Stomach (tissue), 9 donors: Measurements from ENCODE around the gene CELSR1. TPM values are rescaled to one million over a fixed set of nuclear protein-coding genes. Genes with fewer than 3 reads are reported as not detected.

Experiments
- DNase-seq, 2 donors: peaks; one replicate each; pipeline versions ENCODE4 v3.0.0 to v3.0.0-alpha.2; 2013 to 2019
- H3K27ac ChIP-seq, 5 donors: fragments of 200-600 bp in 4 of 5; sonication (generic) in 4 of 5; one replicate each; pipeline ENCODE4 v1.5.1; 2013 to 2019; ENCODE audit warnings: mild to moderate bottlenecking in 1 of 5, moderate library complexity in 1 of 5
- H3K27me3 ChIP-seq, 3 donors: fragments of 200-600 bp; sonication (generic); one replicate each; pipeline ENCODE4 v1.5.1; 2017 to 2019; ENCODE audit warnings: mixed run types in 1 of 3
- H3K36me3 ChIP-seq, 4 donors: fragments of 200-600 bp; sonication (generic); 1 replicate in 3 of 4; 2 replicates in 1 of 4; pipeline ENCODE4 v1.5.1; 2016 to 2019
- H3K4me1 ChIP-seq, 4 donors: fragments of 200-600 bp; sonication (generic); one replicate each; pipeline ENCODE4 v1.5.1; 2016 to 2019
- H3K4me3 ChIP-seq, 4 donors: fragments of 200-600 bp; sonication (generic) in 3 of 4; one replicate each; pipeline ENCODE4 v1.5.1; 2016 to 2019; ENCODE audit warnings: mild to moderate bottlenecking in 1 of 4
- H3K9me3 ChIP-seq, 4 donors: fragments of 200-600 bp; sonication (generic); one replicate each; pipeline ENCODE4 v1.5.1; 2016 to 2019
- CTCF ChIP-seq, 7 experiments: fragments of 450-650 bp in 4 of 7; fragments of 200-600 bp in 3 of 7; sonication (generic) in 3 of 7; IDR thresholded peaks; one replicate each; pipeline ENCODE4 v1.5.1; 2016 to 2019; ENCODE audit warnings: antibody characterized with exemption in 7 of 7, control low read depth in 2 of 7, mild to moderate bottlenecking in 1 of 7
- EP300 ChIP-seq: sonication (generic); formaldehyde crosslinking; IDR thresholded peaks from one replicate; pipeline ENCODE4 v1.6.1; 2017; ENCODE audit warnings: antibody characterized with exemption
- POLR2A ChIP-seq, 4 donors: fragments of 450-650 bp; IDR thresholded peaks; one replicate each; pipeline ENCODE4 v1.6.1; 2016; ENCODE audit warnings: antibody characterized with exemption in 4 of 4, control low read depth in 2 of 4, mild to moderate bottlenecking in 1 of 4, moderate library complexity in 1 of 4
- POLR2AphosphoS5 ChIP-seq, 3 donors: sonication (generic); formaldehyde crosslinking; IDR thresholded peaks; one replicate each; pipeline ENCODE4 v1.6.1; 2016; ENCODE audit warnings: antibody characterized with exemption in 3 of 3
- WGBS, 5 donors: extraction: QIAGEN DNeasy Blood & Tissue Kit in 3 of 5; methylation state at CpG; one replicate each; pipeline versions ENCODE4 v1.1.5 to v1.1.7; 2013 to 2018; 5-methylcytosine and 5-hydroxymethylcytosine counted together
- intact Hi-C: fragments of 100-400 bp; cut with DNase I; formaldehyde crosslinking; loops from one replicate; pipeline ENCODE4 v1.15.1; 2023; ENCODE audit warnings: low total_unique reads
- polyA plus RNA-seq, 3 donors: library from polyadenylated mRNA; stranded (reverse); fragments of 200-250 nt; gene quantifications; one replicate each; pipeline ENCODE4 v1.2.3, GENCODE V29; 2013
- total RNA-seq, 5 donors: library from RNA; depleted of rRNA; stranded (reverse); fragments of >200 nt; gene quantifications; one replicate each; pipeline versions ENCODE4 v1.1.0 to v1.2.3, GENCODE V29; 2014 to 2016
- donor health status: healthy with polysubstance abuse.
- donor health status: Bipolar disorder and iron deficiency.
- donor health status: healthy.

Gene CELSR1
- total and polyA plus RNA-seq, 8 donors, result 0.29 to 78.2 (median 13.4) TPM

- no peaks in the 10 kb centered on the region for H3K36me3 ChIP-seq
- peaks cover 10 to 51% (median 30%) of the 10 kb centered on the region in 4 donors for H3K4me1 ChIP-seq
- H3K4me3 ChIP-seq, result no peak overlapping the region
- intact Hi-C loops, result no loop called here
- H3K9me3 ChIP-seq, result no peaks in the 10 kb centered on the region
- DNase-seq, result peak in 1 of 2 donors; percentile 70
- H3K27me3 ChIP-seq, result peaks cover 0 to 16% (median 0%) of the 10 kb centered on the region in 3 donors
- 31 to 55% (median 42%) methylated on average over 15 of the region's 15 CpGs for WGBS, 5 donors
- TF ChIP-seq CTCF (IDR thresholded peaks at IDR 0.05) (no peak), POLR2AphosphoS5 (IDR thresholded peaks at IDR 0.05) (peak in 1 of 3 donors; percentile 23)
- H3K27ac ChIP-seq, result peak overlapping the region in 4 of 5 donors; percentile 20 to 69 (median 48)
These were observed 9.3 kb downstream of the CELSR1 start for GRCh38 chr22:46528121-46528610.

- 68 to 86% (median 73%) methylated on average over 11 to 13 of the region's 13 CpGs for WGBS, 5 donors
- Histone ChIP-seq H3K36me3 (no peaks in the 10 kb centered on the region), H3K4me3 (no peak overlapping the region), H3K27ac (no peak overlapping the region), H3K9me3 (no peaks in the 10 kb centered on the region), H3K4me1 (peaks cover 7 to 41% (median 27%) of the 10 kb centered on the region in 4 donors), H3K27me3 (peaks cover 0 to 16% (median 0%) of the 10 kb centered on the region in 3 donors)
- intact Hi-C loops, result no loop called here
- no peak for DNase-seq
- TF ChIP-seq EP300, result no peak
- TF ChIP-seq POLR2AphosphoS5 (IDR thresholded peaks at IDR 0.05), result no peak
- TF ChIP-seq POLR2A (IDR thresholded peaks at IDR 0.05), result no peak
- no peak for TF ChIP-seq CTCF (IDR thresholded peaks at IDR 0.05)
These were observed 11.1 kb downstream of the CELSR1 start for GRCh38 chr22:46526244-46526839.

- Histone ChIP-seq H3K27me3 (peaks cover 0 to 16% (median 0%) of the 10 kb centered on the region in 3 donors), H3K9me3 (no peaks in the 10 kb centered on the region), H3K27ac (no peak overlapping the region), H3K4me1 (peaks cover 4 to 34% (median 23%) of the 10 kb centered on the region in 4 donors), H3K4me3 (no peak overlapping the region), H3K36me3 (no peaks in the 10 kb centered on the region)
- 41 to 65% (median 58%) methylated on average over 14 to 22 of the region's 22 CpGs for whole genome bisulfite sequencing, 5 donors
- peak in 1 of 2 donors; percentile 69 for DNase-seq
- intact Hi-C loops, result no loop called here
- TF ChIP-seq POLR2A (IDR thresholded peaks at IDR 0.05) (no peak), CTCF (IDR thresholded peaks at IDR 0.05) (no peak), EP300 (no peak), POLR2AphosphoS5 (IDR thresholded peaks at IDR 0.05) (no peak)
These were observed 11.8 kb downstream of the CELSR1 start for GRCh38 chr22:46525389-46526243.

GRCh38 chr22:46524203-46524740 is 13.1 kb downstream of the CELSR1 start:
- peaks cover 4 to 31% (median 21%) of the 10 kb centered on the region in 4 donors for H3K4me1 ChIP-seq
- no peak for DNase-seq
- no peak overlapping the region for H3K27ac ChIP-seq
- H3K27me3 ChIP-seq, result peaks cover 0 to 16% (median 0%) of the 10 kb centered on the region in 3 donors
- H3K9me3 ChIP-seq, result no peaks in the 10 kb centered on the region
- no peaks in the 10 kb centered on the region for H3K36me3 ChIP-seq
- TF ChIP-seq EP300, result no peak
- intact Hi-C loops, result no loop called here
- no peak overlapping the region for H3K4me3 ChIP-seq
- 65 to 76% (median 68%) methylated on average over 19 of the region's 19 CpGs for WGBS, 5 donors
